Measurements from ENCODE around the gene SH3RF2.
"Not testable (repeated sequence)": the region's sequence is repeated elsewhere in the genome, so short reads cannot be mapped to it uniquely, and the experiment has no call there.

SH3RF2 gene

GRCh38 chr5:145936401-145937131, at the start of gene SH3RF2:
SH3RF2 (plus strand) TSS chr5:145936578; CDS start chr5:145937929, 1,351 bp downstream.
- DNase-seq (ENCODE audit: low spot score): no peak

GRCh38 chr5:145887217-145887616, 49.2 kb upstream of the SH3RF2 start:
- DNase-seq (ENCODE audit: low spot score): no peak

GRCh38 chr5:145887976-145888574, 48.3 kb upstream of the SH3RF2 start:
- DNase-seq (ENCODE audit: low spot score): peak; percentile 30

GRCh38 chr5:145889611-145890010, 46.8 kb upstream of the SH3RF2 start:
- no peak for DNase-seq (ENCODE audit: low spot score)

GRCh38 chr5:145891378-145891777, 45.0 kb upstream of the SH3RF2 start:
- DNase-seq (ENCODE audit: low spot score): not testable (repeated sequence)

GRCh38 chr5:145898171-145898570, 38.2 kb upstream of the SH3RF2 start:
- no peak for DNase-seq (ENCODE audit: low spot score)

- no peak for DNase-seq (ENCODE audit: low spot score)
These were observed 34.0 kb upstream of the SH3RF2 start for GRCh38 chr5:145902421-145902820.

- peak; percentile 30 for DNase-seq (ENCODE audit: low spot score)
These were observed 33.3 kb upstream of the SH3RF2 start for GRCh38 chr5:145903113-145903512.

- DNase-seq (ENCODE audit: low spot score): no peak
These were observed 32.5 kb upstream of the SH3RF2 start for GRCh38 chr5:145903867-145904266.

GRCh38 chr5:145904743-145905142, 31.6 kb upstream of the SH3RF2 start:
- DNase-seq (ENCODE audit: low spot score): no peak

GRCh38 chr5:145906401-145906800, 30.0 kb upstream of the SH3RF2 start:
- DNase-seq (ENCODE audit: low spot score): no peak

GRCh38 chr5:145908206-145908960, 28.0 kb upstream of the SH3RF2 start:
- no peak for DNase-seq (ENCODE audit: low spot score)

GRCh38 chr5:145911164-145911563, 25.2 kb upstream of the SH3RF2 start:
- DNase-seq (ENCODE audit: low spot score): no peak

GRCh38 chr5:145912019-145912418, 24.4 kb upstream of the SH3RF2 start:
- no peak for DNase-seq (ENCODE audit: low spot score)

GRCh38 chr5:145912594-145912993, 23.8 kb upstream of the SH3RF2 start:
- DNase-seq (ENCODE audit: low spot score): no peak

GRCh38 chr5:145913701-145914100, 22.7 kb upstream of the SH3RF2 start:
- no peak for DNase-seq (ENCODE audit: low spot score)

- DNase-seq (ENCODE audit: low spot score): no peak
These were observed 20.3 kb upstream of the SH3RF2 start for GRCh38 chr5:145915970-145916638.

- DNase-seq (ENCODE audit: low spot score): no peak
These were observed 19.1 kb upstream of the SH3RF2 start for GRCh38 chr5:145917288-145917687.

GRCh38 chr5:145918397-145918796, 18.0 kb upstream of the SH3RF2 start:
- no peak for DNase-seq (ENCODE audit: low spot score)

GRCh38 chr5:145919413-145919812, 17.0 kb upstream of the SH3RF2 start:
- no peak for DNase-seq (ENCODE audit: low spot score)

GRCh38 chr5:145920542-145921210, 15.7 kb upstream of the SH3RF2 start:
- no peak for DNase-seq (ENCODE audit: low spot score)

- DNase-seq (ENCODE audit: low spot score): no peak
These were observed 15.2 kb upstream of the SH3RF2 start for GRCh38 chr5:145921211-145921610.

All from NAMALWA (cell line).